ENCODE data around the gene NRIP3.

The NRIP3 gene

GRCh38 chr11:9008011-9008550 lies 4.3 kb upstream of the NRIP3 start:
- H3K9me2 ChIP-seq (replicated peaks; ENCODE audit: control insufficient read depth, low read length): no peaks in the 10 kb centered on the region
- H3F3A ChIP-seq (ENCODE audit: control insufficient read depth, insufficient read depth): no peaks in the 10 kb centered on the region
- no peak overlapping the region for H3K27ac ChIP-seq (ENCODE audit: low read depth, low read length)
- no peaks in the 10 kb centered on the region for H3K36me3 ChIP-seq (ENCODE audit: control insufficient read depth, low read length)
- H3K4me2 ChIP-seq (ENCODE audit: low read length): no peak overlapping the region
- no peaks in the 10 kb centered on the region for H3K79me2 ChIP-seq (ENCODE audit: control insufficient read depth, low read length)
- H4K20me1 ChIP-seq (ENCODE audit: control insufficient read depth, insufficient read depth, low read depth, low read length): no peaks in the 10 kb centered on the region
- peaks cover 2% of the 10 kb centered on the region; the same call in 1 of the 2 replicates for H3K27me3 ChIP-seq (ENCODE audit: control insufficient read depth, low read length)
- TF ChIP-seq EZH2phosphoT487 (IDR thresholded peaks at IDR 0.05; ENCODE audit: borderline replicate concordance, low read length) (no peak), CTCF (IDR thresholded peaks at IDR 0.05; ENCODE audit: low read depth, low read length, poor library complexity, severe bottlenecking) (no peak)
- H3K4me3 ChIP-seq (ENCODE audit: low read length): no peak overlapping the region
- H3K9me3 ChIP-seq (ENCODE audit: control insufficient read depth, insufficient read depth, low read length): no peaks in the 10 kb centered on the region
- H3K4me1 ChIP-seq (ENCODE audit: control insufficient read depth, low read length): no peaks in the 10 kb centered on the region

- H3K4me1 ChIP-seq (ENCODE audit: control insufficient read depth, low read length): no peaks in the 10 kb centered on the region
- no peak overlapping the region for H3K27ac ChIP-seq (ENCODE audit: low read depth, low read length)
- no peaks in the 10 kb centered on the region for H4K20me1 ChIP-seq (ENCODE audit: control insufficient read depth, insufficient read depth, low read depth, low read length)
- H3K36me3 ChIP-seq (ENCODE audit: control insufficient read depth, low read length): no peaks in the 10 kb centered on the region
- no peaks in the 10 kb centered on the region for H3K79me2 ChIP-seq (ENCODE audit: control insufficient read depth, low read length)
- H3K4me3 ChIP-seq (ENCODE audit: low read length): no peak overlapping the region
- H3K9me2 ChIP-seq (replicated peaks; ENCODE audit: control insufficient read depth, low read length): no peaks in the 10 kb centered on the region
- H3F3A ChIP-seq (ENCODE audit: control insufficient read depth, insufficient read depth): no peaks in the 10 kb centered on the region
- no peaks in the 10 kb centered on the region for H3K9me3 ChIP-seq (ENCODE audit: control insufficient read depth, insufficient read depth, low read length)
- H3K27me3 ChIP-seq (ENCODE audit: control insufficient read depth, low read length): peaks cover 9% of the 10 kb centered on the region
- no peak overlapping the region for H3K4me2 ChIP-seq (ENCODE audit: low read length)
- TF ChIP-seq EZH2phosphoT487 (IDR thresholded peaks at IDR 0.05; ENCODE audit: borderline replicate concordance, low read length) (no peak), CTCF (IDR thresholded peaks at IDR 0.05; ENCODE audit: low read depth, low read length, poor library complexity, severe bottlenecking) (no peak)
Measured at GRCh38 chr11:9005087-9005486, 1.3 kb upstream of the NRIP3 start.

GRCh38 chr11:9004183-9004926 lies 554 bp upstream of the NRIP3 start:
- H3K9me2 ChIP-seq (replicated peaks; ENCODE audit: control insufficient read depth, low read length): no peaks in the 10 kb centered on the region
- H3K79me2 ChIP-seq (ENCODE audit: control insufficient read depth, low read length): no peaks in the 10 kb centered on the region
- peaks cover 9% of the 10 kb centered on the region for H3K27me3 ChIP-seq (ENCODE audit: control insufficient read depth, low read length)
- no peaks in the 10 kb centered on the region for H3K9me3 ChIP-seq (ENCODE audit: control insufficient read depth, insufficient read depth, low read length)
- no peaks in the 10 kb centered on the region for H3K4me1 ChIP-seq (ENCODE audit: control insufficient read depth, low read length)
- no peaks in the 10 kb centered on the region for H3F3A ChIP-seq (ENCODE audit: control insufficient read depth, insufficient read depth)
- no peaks in the 10 kb centered on the region for H3K36me3 ChIP-seq (ENCODE audit: control insufficient read depth, low read length)
- TF ChIP-seq CTCF (IDR thresholded peaks at IDR 0.05; ENCODE audit: low read depth, low read length, poor library complexity, severe bottlenecking) (no peak), EZH2phosphoT487 (IDR thresholded peaks at IDR 0.05; ENCODE audit: borderline replicate concordance, low read length) (no peak)
- H3K4me2 ChIP-seq (ENCODE audit: low read length): no peak overlapping the region
- H3K27ac ChIP-seq (ENCODE audit: low read depth, low read length): no peak overlapping the region
- no peaks in the 10 kb centered on the region for H4K20me1 ChIP-seq (ENCODE audit: control insufficient read depth, insufficient read depth, low read depth, low read length)
- H3K4me3 ChIP-seq (ENCODE audit: low read length): no peak overlapping the region

Measured in DOHH2 (cell line).